ENCODE data around the gene RERG.
"Not testable (repeated sequence)": the region's sequence is repeated elsewhere in the genome, so short reads cannot be mapped to it uniquely, and the experiment has no call there.

Gene RERG

DNA sequence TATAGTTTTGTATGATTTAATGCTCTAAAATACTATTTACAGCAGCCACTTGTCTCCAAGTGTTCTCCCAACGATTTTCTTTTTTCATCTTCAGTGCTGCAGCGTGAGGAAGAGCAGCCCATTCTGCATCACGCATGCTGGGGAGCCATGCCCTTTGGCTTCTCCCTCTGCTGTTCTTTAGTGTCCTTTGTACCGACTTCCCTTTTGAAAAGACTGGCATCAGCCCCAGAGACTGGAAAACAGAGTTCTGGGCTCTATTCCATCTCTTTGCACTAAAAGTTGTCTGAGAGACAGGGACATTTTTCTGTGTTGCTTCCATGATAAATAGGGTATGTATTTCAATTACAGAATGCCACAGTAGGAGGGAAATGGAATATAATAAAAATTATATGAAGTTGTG is 105.1 kb downstream of the RERG start:
- no peak overlapping the region for H3K4me3 ChIP-seq (ENCODE audit: low read depth, low read length)
- TF ChIP-seq, protein P1, sequence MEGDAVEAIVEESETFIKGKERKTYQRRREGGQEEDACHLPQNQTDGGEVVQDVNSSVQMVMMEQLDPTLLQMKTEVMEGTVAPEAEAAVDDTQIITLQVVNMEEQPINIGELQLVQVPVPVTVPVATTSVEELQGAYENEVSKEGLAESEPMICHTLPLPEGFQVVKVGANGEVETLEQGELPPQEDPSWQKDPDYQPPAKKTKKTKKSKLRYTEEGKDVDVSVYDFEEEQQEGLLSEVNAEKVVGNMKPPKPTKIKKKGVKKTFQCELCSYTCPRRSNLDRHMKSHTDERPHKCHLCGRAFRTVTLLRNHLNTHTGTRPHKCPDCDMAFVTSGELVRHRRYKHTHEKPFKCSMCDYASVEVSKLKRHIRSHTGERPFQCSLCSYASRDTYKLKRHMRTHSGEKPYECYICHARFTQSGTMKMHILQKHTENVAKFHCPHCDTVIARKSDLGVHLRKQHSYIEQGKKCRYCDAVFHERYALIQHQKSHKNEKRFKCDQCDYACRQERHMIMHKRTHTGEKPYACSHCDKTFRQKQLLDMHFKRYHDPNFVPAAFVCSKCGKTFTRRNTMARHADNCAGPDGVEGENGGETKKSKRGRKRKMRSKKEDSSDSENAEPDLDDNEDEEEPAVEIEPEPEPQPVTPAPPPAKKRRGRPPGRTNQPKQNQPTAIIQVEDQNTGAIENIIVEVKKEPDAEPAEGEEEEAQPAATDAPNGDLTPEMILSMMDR (IDR thresholded peaks at IDR 0.05; ENCODE audit: insufficient read depth, low read length, missing control alignments) = no peak
- ChIA-PET CTCF (no interaction called here), POLR2A (no interaction called here)
- DNase-seq (ENCODE audit: low read depth, low spot score) = no peak

DNA sequence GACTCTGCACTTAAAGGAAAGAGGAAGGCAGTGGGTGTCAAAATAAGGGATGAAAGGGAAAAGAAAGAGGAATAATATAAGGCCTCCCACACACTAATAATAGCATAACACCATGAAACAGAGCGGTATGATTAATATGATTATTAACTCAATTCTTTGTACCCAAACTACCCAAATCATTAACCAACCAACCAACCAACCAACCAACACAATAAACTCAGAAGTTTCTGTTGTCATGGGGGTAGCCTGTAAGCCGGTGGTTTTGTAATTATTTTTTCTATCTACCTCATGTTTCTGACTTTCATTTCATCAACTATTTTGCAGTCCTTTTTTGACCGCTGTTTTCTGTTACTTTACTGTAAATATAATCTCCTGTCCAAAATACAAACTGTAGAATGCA is 105.8 kb downstream of the RERG start:
- DNase-seq (ENCODE audit: low read depth, low spot score) = no peak
- CTCF ChIA-PET = no interaction called here
- H3K4me3 ChIP-seq (ENCODE audit: low read depth, low read length) = no peak overlapping the region
- TF ChIP-seq, protein P1 (IDR thresholded peaks at IDR 0.05; ENCODE audit: insufficient read depth, low read length, missing control alignments) = no peak
- POLR2A ChIA-PET = no interaction called here

DNA sequence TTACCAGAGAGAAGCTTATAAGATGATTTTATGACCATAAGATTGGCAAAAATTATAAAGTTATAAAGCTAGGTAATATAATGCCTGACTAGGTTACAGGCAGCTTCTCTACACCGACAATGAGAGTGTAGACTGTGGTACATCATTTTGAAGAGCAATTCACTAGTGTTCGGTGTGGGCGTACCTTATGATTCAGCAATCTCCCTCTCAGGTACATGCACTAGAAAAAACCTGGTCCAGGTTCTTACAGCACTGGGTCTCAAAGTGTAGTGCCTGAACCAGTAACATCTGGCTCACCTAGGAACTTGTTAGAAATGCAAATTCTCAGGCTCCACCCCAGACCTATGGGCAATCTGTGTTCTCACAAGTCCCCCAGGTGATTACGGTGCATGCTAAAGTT is 106.7 kb downstream of the RERG start:
- H3K4me3 ChIP-seq (ENCODE audit: low read depth, low read length) = no peak overlapping the region
- DNase-seq (ENCODE audit: low read depth, low spot score) = no peak
- TF ChIP-seq, protein P1 (IDR thresholded peaks at IDR 0.05; ENCODE audit: insufficient read depth, low read length, missing control alignments) = no peak
- POLR2A ChIA-PET = no interaction called here
- CTCF ChIA-PET = no interaction called here

DNA sequence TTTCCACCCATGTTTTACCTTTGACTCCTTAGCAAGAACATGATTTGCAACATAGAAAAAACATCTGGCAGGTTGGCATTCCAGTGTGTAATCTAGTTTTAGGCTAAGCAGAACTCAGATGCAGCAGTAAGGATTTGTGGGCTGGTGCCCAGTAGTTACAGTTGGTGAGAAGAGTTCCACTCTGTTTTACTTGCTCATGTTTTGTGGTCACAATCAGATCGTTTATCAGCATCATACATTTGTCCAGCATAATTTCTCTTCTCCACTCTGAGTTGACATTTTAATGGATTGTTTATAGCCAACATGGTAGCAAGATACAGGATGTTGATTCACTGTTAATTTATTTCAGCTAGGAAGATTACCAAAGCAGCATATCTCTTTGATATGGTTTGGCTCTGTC is 128.4 kb downstream of the RERG start:
- ChIA-PET POLR2A (no interaction called here), CTCF (no interaction called here)

DNA sequence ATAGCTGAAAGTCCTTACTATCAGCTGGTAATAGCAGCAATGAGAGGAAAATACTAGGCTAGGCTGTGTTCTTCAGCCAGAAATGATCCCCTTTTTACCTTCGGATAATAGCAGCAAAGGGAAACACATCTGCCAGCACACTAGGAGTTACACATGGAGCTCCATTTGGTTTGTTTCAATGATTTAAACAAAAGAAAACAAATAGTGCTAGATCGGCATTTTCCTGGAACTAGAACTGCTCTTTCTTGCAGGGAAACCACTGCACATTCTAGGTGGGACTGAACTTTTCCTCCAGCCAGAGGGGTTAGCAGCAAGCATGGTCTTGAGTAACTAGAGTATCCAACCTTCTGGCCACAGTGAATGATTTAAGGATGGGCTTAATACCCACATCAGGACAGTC is 130.8 kb downstream of the RERG start:
- H3K4me3 ChIP-seq (ENCODE audit: low read depth, low read length) = no peak overlapping the region
- CTCF ChIA-PET = no interaction called here
- POLR2A ChIA-PET = no interaction called here
- TF ChIP-seq, protein P1 (IDR thresholded peaks at IDR 0.05; ENCODE audit: insufficient read depth, low read length, missing control alignments) = no peak
- no peak for DNase-seq (ENCODE audit: low read depth, low spot score)

More for the DNA sequence above, 128.4 kb downstream of the RERG start:
- TF ChIP-seq, protein P1 (IDR thresholded peaks at IDR 0.05; ENCODE audit: insufficient read depth, low read length, missing control alignments) = no peak
- DNase-seq (ENCODE audit: low read depth, low spot score) = no peak
- H3K4me3 ChIP-seq (ENCODE audit: low read depth, low read length) = no peak overlapping the region

DNA sequence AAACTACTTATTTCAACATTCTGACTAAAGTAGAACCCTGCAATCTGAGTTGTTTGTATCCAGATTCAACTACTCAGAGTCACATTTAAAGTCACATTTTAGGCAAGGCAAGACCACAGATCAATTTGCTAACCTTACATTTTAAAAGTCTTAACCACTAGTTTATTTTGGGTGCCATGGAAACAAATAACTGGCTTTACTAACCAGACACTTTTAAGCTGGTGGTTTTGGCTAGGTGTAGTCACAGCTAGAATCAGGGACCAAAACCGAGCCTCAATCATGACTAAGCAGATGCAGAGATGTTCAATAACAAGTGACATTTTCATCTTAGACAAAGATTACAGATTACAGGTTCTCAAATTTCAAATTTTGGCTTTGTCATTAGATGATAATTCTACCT is 133.1 kb downstream of the RERG start:
- no peak for DNase-seq (ENCODE audit: low read depth, low spot score)
- POLR2A ChIA-PET = no interaction called here
- TF ChIP-seq, protein P1 (IDR thresholded peaks at IDR 0.05; ENCODE audit: insufficient read depth, low read length, missing control alignments) = no peak
- H3K4me3 ChIP-seq (ENCODE audit: low read depth, low read length) = no peak overlapping the region
- CTCF ChIA-PET = no interaction called here

DNA sequence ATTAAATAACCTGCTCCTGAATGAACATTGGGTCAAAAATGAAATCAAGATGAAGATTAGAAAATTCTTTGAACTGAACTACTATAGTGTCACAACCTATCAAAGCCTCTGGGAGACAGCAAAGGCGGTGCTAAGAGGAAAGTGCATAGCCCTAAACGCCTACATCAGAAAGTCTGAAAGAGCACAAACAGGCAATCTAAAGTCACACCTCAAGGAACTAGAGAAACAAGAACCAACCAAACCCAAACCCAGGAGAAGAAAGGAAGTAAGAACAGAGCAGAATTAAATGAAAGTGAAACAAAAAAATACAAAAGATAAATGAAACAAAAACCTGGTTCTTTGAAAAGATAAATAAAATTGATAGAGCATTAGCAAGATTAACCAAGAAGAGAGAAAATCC is 143.5 kb downstream of the RERG start:
- CTCF ChIA-PET; DNase-seq (ENCODE audit: low read depth, low spot score); POLR2A ChIA-PET; H3K4me3 ChIP-seq (ENCODE audit: low read depth, low read length): not testable (repeated sequence)

Measured in AG04449 (cell line).